HEK293 (cell line): ENCODE data around the gene CTBP1.

Source experiments
- CTCF ChIA-PET: fragments of 350-600 bp; formaldehyde crosslinking; extraction: SDS; loops from one replicate; lab custom pipeline; 2021; ENCODE audit warnings: antibody characterized with exemption; lab: Yijun Ruan, JAX
- POLR2A ChIA-PET: fragments of 300-600 bp; formaldehyde crosslinking; extraction: SDS; loops from one replicate; lab custom pipeline; 2020; ENCODE audit warnings: antibody characterized with exemption, inconsistent platforms; lab: Yijun Ruan, JAX
- H3K27ac ChIP-seq: fragments of 200-500 bp; sonication (Bioruptor generic); 2 replicates; pipeline ENCODE4 v1.5.1; 2014; ENCODE audit warnings: low read depth, low read length, control low read depth, inconsistent platforms; ENCODE audit errors: extremely low read depth
- H3K36me3 ChIP-seq, 2 experiments: fragments of 200-500 bp in 1 of 2; sonication (Bioruptor generic) in 1 of 2; 1 replicate in 1 of 2; 2 replicates in 1 of 2; pipeline ENCODE4 v1.5.1; 2014 to 2017; ENCODE audit warnings: inconsistent platforms in 2 of 2, low read length in 2 of 2; ENCODE audit not compliant: control insufficient read depth in 2 of 2, insufficient read depth in 1 of 2
- H3K4me1 ChIP-seq: fragments of 200-500 bp; sonication (Bioruptor generic); 2 replicates; pipeline ENCODE4 v1.5.1; 2014; ENCODE audit warnings: mild to moderate bottlenecking, low read length, inconsistent platforms; ENCODE audit not compliant: control insufficient read depth, insufficient read depth
- H3K4me3 ChIP-seq: 2 replicates; pipeline ENCODE4 v1.5.1; 2011; ENCODE audit warnings: low read depth, mild to moderate bottlenecking, control low read depth, low read length, moderate library complexity
- H3K9me3 ChIP-seq: fragments of 200-500 bp; sonication (Bioruptor generic); 2 replicates; pipeline ENCODE4 v1.5.1; 2014; ENCODE audit warnings: low read depth, low read length, inconsistent platforms; ENCODE audit not compliant: control insufficient read depth, insufficient read depth
- EGR2 ChIP-seq: fragments of 450-650 bp; formaldehyde crosslinking; IDR thresholded peaks from 2 replicates; pipeline ENCODE4 v1.5.1; 2016; ENCODE audit warnings: low read depth, missing biosample characterization, missing genetic modification characterization
- MEIS1 ChIP-seq: sonication (generic); formaldehyde crosslinking; IDR thresholded peaks from 2 replicates; pipeline ENCODE4 v1.8.1; 2022; ENCODE audit warnings: missing genetic modification reagents, mild to moderate bottlenecking, borderline replicate concordance
- PRDM2 ChIP-seq: fragments of 450-650 bp; formaldehyde crosslinking; IDR thresholded peaks from 2 replicates; pipeline ENCODE4 v1.5.1; 2016; ENCODE audit warnings: missing biosample characterization, missing genetic modification characterization, borderline replicate concordance
- REPIN1 ChIP-seq: fragments of 450-650 bp; formaldehyde crosslinking; IDR thresholded peaks from 2 replicates; pipeline ENCODE4 v1.5.1; 2017; ENCODE audit warnings: missing biosample characterization, missing genetic modification characterization, low read depth
- TRIM28 ChIP-seq: IDR thresholded peaks from 2 replicates; pipeline ENCODE4 v1.6.1; 2011; ENCODE audit warnings: low read length, control low read depth, borderline replicate concordance
- ZBTB17 ChIP-seq: fragments of 450-650 bp; formaldehyde crosslinking; IDR thresholded peaks from 2 replicates; pipeline ENCODE4 v1.5.1; 2016; ENCODE audit warnings: missing biosample characterization, missing genetic modification characterization
- ZFHX2 ChIP-seq: fragments of 450-650 bp; formaldehyde crosslinking; conservative IDR thresholded peaks from 2 replicates; pipeline ENCODE4 v1.5.1; 2016; ENCODE audit warnings: missing biosample characterization, missing genetic modification characterization
- ZNF248 ChIP-seq: fragments of 450-650 bp; formaldehyde crosslinking; IDR thresholded peaks from 2 replicates; pipeline ENCODE4 v1.5.1; 2017; ENCODE audit warnings: missing biosample characterization, missing genetic modification characterization
- ZNF302 ChIP-seq: fragments of 450-650 bp; formaldehyde crosslinking; IDR thresholded peaks from 2 replicates; pipeline ENCODE4 v1.5.1; 2016; ENCODE audit warnings: missing biosample characterization, missing genetic modification characterization, low read depth
- ZNF311 ChIP-seq: fragments of 450-650 bp; formaldehyde crosslinking; IDR thresholded peaks from 2 replicates; pipeline ENCODE4 v1.5.1; 2017; ENCODE audit warnings: missing biosample characterization, missing genetic modification characterization, borderline replicate concordance
- ZNF391 ChIP-seq: fragments of 450-650 bp; formaldehyde crosslinking; IDR thresholded peaks from 2 replicates; pipeline ENCODE4 v1.5.1; 2016; ENCODE audit warnings: low read depth, missing biosample characterization, missing genetic modification characterization, borderline replicate concordance
- ZNF404 ChIP-seq: fragments of 450-650 bp; formaldehyde crosslinking; IDR thresholded peaks from 2 replicates; pipeline ENCODE4 v1.5.1; 2017; ENCODE audit warnings: missing biosample characterization, missing genetic modification characterization
- ZNF416 ChIP-seq: fragments of 450-650 bp; formaldehyde crosslinking; IDR thresholded peaks from 2 replicates; pipeline ENCODE4 v1.5.1; 2016; ENCODE audit warnings: missing biosample characterization, missing genetic modification characterization
- ZNF513 ChIP-seq: fragments of 450-650 bp; IDR thresholded peaks from 2 replicates; pipeline ENCODE4 v1.5.1; 2018; ENCODE audit warnings: missing biosample characterization, missing genetic modification characterization
- ZNF544 ChIP-seq: fragments of 450-650 bp; formaldehyde crosslinking; IDR thresholded peaks from 2 replicates; pipeline ENCODE4 v1.5.0; 2017; ENCODE audit warnings: missing biosample characterization, missing genetic modification characterization
- ZNF549 ChIP-seq: fragments of 450-650 bp; IDR thresholded peaks from 2 replicates; pipeline ENCODE4 v1.5.1; 2018; ENCODE audit warnings: missing biosample characterization, missing genetic modification characterization, mild to moderate bottlenecking, inconsistent platforms, moderate library complexity
- ZNF830 ChIP-seq: fragments of 450-650 bp; IDR thresholded peaks from 2 replicates; pipeline ENCODE4 v1.5.0; 2018; ENCODE audit warnings: missing biosample characterization, missing genetic modification characterization, low read depth, mild to moderate bottlenecking, moderate library complexity
- ZNF837 ChIP-seq: fragments of 450-650 bp; formaldehyde crosslinking; IDR thresholded peaks from 2 replicates; pipeline ENCODE4 v1.5.1; 2016; ENCODE audit warnings: missing biosample characterization, missing genetic modification characterization

Gene CTBP1

GRCh38 chr4:1202526-1203011, 46.4 kb downstream of the CTBP1 start:
- TF ChIP-seq EGR2 (0 out of 2 replicates have a peak, but pooled peaks have one; percentile 31), ZFHX2 (tag by site-specific recombination) (peak; percentile 48), ZNF549 (tag by site-specific recombination) (no peak)
- no peak overlapping the region for H3K27ac ChIP-seq
- POLR2A ChIA-PET: no interaction called here

GRCh38 chr4:1201851-1202525, 46.9 kb downstream of the CTBP1 start:
- Histone ChIP-seq H3K36me3 (no peaks in the 10 kb centered on the region), H3K9me3 (no peaks in the 10 kb centered on the region), H3K4me3 (no peak overlapping the region), H3K27ac (no peak overlapping the region), H3K4me1 (no peaks in the 10 kb centered on the region)
- ChIA-PET CTCF (interaction anchor here (0.6 to 1.4 kb wide), 2 partner anchors 34 to 70 kb away, joined by 3 read pairs; no protein-coding TSS in a partner anchor), POLR2A (no interaction called here)
- TF ChIP-seq PRDM2 (no peak), ZNF404 (tag by site-specific recombination) (no peak), ZNF837 (no peak), ZNF416 (tag by site-specific recombination) (no peak), MEIS1 (no peak), ZNF391 (tag by site-specific recombination) (no peak), ZNF513 (tag by site-specific recombination) (no peak), ZNF302 (tag by site-specific recombination) (no peak), TRIM28 (no peak), ZNF311 (tag by site-specific recombination) (no peak), ZBTB17 (no peak), ZNF544 (no peak), ZNF830 (tag by site-specific recombination) (no peak), ZNF248 (tag by site-specific recombination) (no peak), REPIN1 (no peak)

More at GRCh38 chr4:1202526-1203011, 46.4 kb downstream of the CTBP1 start:
- Histone ChIP-seq H3K9me3 (no peaks in the 10 kb centered on the region), H3K36me3 (no peaks in the 10 kb centered on the region), H3K4me3 (no peak overlapping the region), H3K4me1 (no peaks in the 10 kb centered on the region)
- CTCF ChIA-PET: interaction anchor here (0.6 to 1.4 kb wide), 3 partner anchors 35 to 451 kb away, joined by 3 read pairs; no protein-coding TSS in a partner anchor
